IPS-15b (cell line): Measurements from ENCODE around the gene CENPM.
A peak's percentile ranks its signal among the peaks of the same experiment; 100 is the strongest.

ENCODE experiments used
- H3K27me3 ChIP-seq: one replicate; pipeline ENCODE4 v1.6.1; 2013; ENCODE audit warnings: low read length; ENCODE audit not compliant: control insufficient read depth, insufficient read depth
- H3K36me3 ChIP-seq: one replicate; pipeline ENCODE4 v1.6.1; 2013; ENCODE audit warnings: low read length; ENCODE audit not compliant: control insufficient read depth, insufficient read depth
- H3K4me1 ChIP-seq: one replicate; pipeline ENCODE4 v1.6.1; 2013; ENCODE audit warnings: mild to moderate bottlenecking, low read length; ENCODE audit not compliant: control insufficient read depth, insufficient read depth
- H3K4me3 ChIP-seq: one replicate; pipeline ENCODE4 v1.5.1; 2013; ENCODE audit warnings: low read depth, low read length
- H3K9ac ChIP-seq: one replicate; pipeline ENCODE4 v1.6.1; 2013; ENCODE audit warnings: low read depth, mild to moderate bottlenecking, low read length
- H3K9me3 ChIP-seq: one replicate; pipeline ENCODE4 v1.6.1; 2013; ENCODE audit warnings: mild to moderate bottlenecking, low read length; ENCODE audit not compliant: control insufficient read depth, insufficient read depth

CENPM gene

DNA sequence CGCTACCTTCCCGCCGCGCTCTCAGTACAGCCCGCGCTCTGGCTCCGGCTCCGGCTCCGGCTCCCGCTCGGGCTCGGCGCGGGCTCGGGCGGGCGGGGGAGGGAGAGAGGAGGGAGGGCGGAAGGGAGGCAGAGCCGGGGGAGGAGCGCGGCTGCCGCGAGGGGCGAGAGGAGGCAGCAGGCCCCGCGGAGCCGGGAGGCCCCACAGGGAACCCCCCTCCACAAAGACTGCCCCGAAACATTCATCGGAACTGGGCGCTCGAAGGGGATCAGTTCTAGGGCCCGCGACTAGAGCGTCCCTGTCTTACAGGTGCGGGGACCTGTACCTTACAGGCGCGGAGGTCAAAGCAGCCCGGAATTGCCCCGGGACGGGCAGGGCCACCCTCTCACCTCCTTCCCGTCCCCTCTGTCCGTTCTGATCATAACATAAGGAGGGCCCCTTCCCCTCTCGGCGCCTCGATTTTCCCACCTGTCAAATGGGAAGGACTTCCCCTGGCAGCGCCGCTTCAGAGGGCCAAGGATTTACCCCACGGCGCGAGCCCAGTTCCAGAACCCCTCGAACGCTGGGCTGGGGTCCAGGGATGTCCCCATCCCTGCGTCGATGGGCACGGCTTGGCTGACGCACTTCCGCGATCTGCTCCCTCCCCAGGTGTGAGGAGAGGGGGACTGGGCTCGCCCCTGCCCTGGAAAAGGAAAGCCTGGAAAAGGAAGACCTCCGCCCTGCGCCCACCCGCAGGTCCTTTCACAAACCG lies 31.7 kb downstream of the CENPM start, which contains the start of gene SHISA8:
Gene SHISA8, minus strand, starts transcription at position 40 of the 751 bp plus-strand sequence. CDS start 407 bp downstream, outside the sequence.
- peaks cover 87% of the 10 kb centered on the region for H3K27me3 ChIP-seq
- no peaks in the 10 kb centered on the region for H3K4me1 ChIP-seq
- H3K36me3 ChIP-seq: no peaks in the 10 kb centered on the region
- peak within 1 kb of the TSS; percentile 37 for H3K9ac ChIP-seq
- peak within 1 kb of the TSS; percentile 61 for H3K4me3 ChIP-seq
- H3K9me3 ChIP-seq: no peaks in the 10 kb centered on the region

DNA sequence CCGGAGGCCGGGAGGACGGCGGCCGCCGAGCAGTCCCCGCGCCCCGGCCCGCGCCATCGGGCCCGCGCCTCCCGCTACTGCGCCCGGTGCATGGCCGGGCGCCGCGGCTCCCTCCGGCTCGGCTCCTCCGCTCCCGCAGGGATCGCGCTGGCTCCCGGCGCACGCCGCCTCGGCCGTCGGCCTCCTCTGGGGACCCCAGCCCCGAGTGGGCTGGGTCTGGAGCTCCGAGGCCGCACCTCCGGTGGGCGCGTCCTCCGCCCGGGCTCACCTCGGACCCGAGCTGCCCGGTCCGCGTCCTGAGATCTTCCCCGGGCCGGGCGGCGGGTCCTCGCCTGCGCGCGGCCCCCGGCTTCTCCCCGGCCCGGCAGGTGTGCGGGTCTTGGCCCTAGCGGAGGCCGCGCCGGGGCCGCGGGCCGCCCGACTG lies 32.3 kb downstream of the CENPM start:
- Histone ChIP-seq H3K4me3 (peak overlapping the region; percentile 30), H3K9me3 (no peaks in the 10 kb centered on the region), H3K9ac (no peak overlapping the region), H3K4me1 (no peaks in the 10 kb centered on the region), H3K36me3 (no peaks in the 10 kb centered on the region), H3K27me3 (peaks cover 88% of the 10 kb centered on the region)

DNA sequence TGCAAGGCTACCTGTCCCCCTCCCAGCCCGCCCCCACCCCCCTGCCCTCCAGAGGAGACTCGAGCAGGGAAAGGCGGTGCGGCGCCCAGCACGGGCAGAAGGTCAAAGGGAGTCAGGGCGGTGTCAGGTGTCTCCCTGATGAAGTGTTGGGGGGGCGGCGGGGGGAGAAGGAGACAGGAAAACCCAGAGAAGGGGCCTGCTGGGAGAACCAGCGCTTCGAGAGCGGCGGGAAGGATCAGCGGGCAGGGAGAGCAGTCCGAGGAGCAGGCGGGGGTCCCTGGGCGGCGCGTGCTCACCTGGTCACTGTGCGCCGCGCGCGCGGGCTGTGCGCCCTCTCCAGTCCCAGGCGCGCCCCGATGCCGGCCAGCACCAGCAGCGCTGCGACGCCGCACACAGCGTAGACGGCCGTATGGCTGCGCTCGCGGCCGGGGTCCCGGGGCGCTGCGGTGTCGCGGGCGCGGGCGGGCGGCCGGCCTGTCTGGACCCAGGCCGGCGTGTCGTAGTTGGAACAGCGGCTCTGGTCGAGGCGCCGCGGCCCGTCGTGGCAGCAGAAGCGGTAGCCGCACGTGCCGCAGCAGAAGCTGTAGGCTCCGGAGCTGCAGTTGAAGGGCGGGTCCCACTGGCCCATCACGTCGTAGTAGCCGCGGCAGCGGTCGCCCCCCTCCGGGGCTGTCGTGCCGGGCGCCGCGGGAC lies 33.0 kb downstream of the CENPM start:
- no peak overlapping the region for H3K9ac ChIP-seq
- no peaks in the 10 kb centered on the region for H3K36me3 ChIP-seq
- H3K27me3 ChIP-seq: peaks cover 88% of the 10 kb centered on the region
- H3K4me1 ChIP-seq: no peaks in the 10 kb centered on the region
- H3K4me3 ChIP-seq: peak overlapping the region; percentile 37
- no peaks in the 10 kb centered on the region for H3K9me3 ChIP-seq

DNA sequence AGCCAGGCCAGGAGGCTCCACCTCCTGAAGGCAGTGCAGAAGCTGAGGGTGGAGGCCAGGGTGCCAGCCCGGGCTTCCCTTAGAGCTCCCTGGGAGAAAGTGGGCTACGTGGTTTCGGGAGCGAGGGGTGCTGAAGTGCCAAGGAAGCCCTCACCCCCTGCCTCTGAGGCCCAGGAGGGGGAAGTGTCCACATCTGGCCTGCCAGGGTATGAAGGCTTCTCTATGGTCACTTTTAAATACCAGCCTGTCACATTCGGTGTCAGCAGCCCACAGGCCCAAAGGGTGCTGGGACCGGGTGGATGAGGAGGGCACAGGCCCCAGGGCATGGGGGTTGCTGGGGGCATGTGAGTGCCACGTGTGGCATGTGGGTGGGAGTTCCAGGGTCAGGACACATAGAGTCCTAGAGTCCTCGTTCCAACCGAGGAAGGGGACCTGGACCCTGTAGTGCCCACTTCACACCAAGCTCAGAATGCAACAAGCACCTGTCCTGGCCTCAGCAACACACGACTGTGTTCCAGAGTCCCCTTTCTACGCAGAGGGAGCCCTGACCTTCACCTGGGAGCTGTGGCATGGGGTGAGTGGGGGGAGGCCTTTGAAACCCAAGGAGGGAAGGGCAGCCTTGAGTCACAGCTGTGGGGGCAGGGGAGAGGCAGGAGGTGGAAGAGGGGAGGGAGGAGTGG lies 33.8 kb downstream of the CENPM start:
- no peaks in the 10 kb centered on the region for H3K4me1 ChIP-seq

DNA sequence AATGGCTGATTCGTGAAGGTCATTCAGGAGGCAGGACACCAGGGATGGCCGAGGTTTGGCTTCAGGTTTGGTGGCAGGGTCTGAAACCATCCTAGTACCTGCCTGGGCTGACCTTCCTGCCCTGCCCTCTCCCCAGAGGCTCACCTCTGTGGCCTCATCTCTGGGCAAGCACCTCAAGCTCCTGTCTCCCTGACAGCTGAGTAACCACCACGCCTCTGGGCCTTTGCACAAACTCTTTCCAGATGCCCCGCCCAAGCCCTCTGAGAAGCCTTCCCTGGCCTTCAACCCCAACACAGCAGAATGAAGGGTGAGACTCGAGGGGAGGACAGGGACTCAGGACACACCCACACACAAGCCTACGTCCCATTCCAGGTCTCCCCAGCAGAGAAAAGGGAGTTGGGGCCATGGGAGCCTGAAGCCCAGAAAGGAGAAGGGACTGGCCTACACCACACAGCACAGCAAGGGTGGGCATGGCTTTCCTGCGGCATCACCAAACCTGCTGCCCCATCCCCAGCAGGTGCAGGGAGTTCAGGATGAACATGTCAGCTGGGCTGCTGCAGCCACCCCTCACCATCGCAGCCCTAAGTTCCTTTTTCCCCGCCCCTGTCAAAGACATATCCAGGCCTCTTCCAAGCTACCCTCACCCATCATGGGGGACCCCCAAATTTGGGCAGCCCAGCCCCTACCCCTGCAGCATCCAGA lies 34.5 kb downstream of the CENPM start:
- H3K4me3 ChIP-seq: peak overlapping the region; percentile 4
- no peaks in the 10 kb centered on the region for H3K9me3 ChIP-seq
- no peaks in the 10 kb centered on the region for H3K36me3 ChIP-seq
- H3K4me1 ChIP-seq: no peaks in the 10 kb centered on the region
- no peak overlapping the region for H3K9ac ChIP-seq
- H3K27me3 ChIP-seq: peaks cover 85% of the 10 kb centered on the region

More for the DNA sequence above, 33.8 kb downstream of the CENPM start:
- Histone ChIP-seq H3K27me3 (peaks cover 87% of the 10 kb centered on the region), H3K9me3 (no peaks in the 10 kb centered on the region), H3K36me3 (no peaks in the 10 kb centered on the region), H3K9ac (no peak overlapping the region), H3K4me3 (peak overlapping the region; percentile 43)

DNA sequence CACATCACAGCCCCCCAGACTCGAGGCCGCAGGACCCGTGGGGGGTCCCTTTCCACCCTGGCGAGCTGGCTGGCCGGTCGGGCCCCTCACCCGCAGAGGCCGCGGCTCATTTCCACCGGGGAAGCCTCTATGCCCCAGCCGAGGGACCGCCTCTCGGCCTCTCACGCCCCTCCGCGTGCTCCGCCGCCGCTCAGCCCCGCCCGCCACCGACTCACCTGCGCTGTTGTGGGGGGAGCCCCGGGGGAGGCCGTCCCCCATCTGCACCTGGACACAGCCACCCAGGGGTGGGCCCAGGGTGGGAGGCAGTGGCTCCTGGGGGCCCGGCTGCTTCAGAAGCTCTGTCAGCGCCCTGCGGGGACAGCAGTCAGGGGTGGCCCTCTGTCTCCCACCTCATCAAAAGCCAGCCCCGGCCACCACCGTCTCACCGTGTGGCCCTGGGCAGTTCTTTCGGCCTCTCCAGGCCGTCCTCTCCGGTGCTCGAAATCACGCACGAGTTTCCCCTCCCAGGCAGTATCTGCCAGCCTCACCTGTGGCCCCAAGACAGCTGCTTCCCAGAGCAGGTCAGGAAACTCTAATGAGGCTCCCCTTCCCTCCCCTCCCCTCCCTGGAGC lies 35.8 kb downstream of the CENPM start:
- peaks cover 72% of the 10 kb centered on the region for H3K27me3 ChIP-seq
- H3K9ac ChIP-seq: no peak overlapping the region
- H3K4me1 ChIP-seq: no peaks in the 10 kb centered on the region
- peaks cover 3% of the 10 kb centered on the region for H3K36me3 ChIP-seq
- H3K9me3 ChIP-seq: no peaks in the 10 kb centered on the region
- no peak overlapping the region for H3K4me3 ChIP-seq

- Histone ChIP-seq H3K4me3 (peak overlapping the region; percentile 13), H3K9ac (no peak overlapping the region), H3K27me3 (peaks cover 64% of the 10 kb centered on the region), H3K36me3 (peaks cover 6% of the 10 kb centered on the region), H3K9me3 (no peaks in the 10 kb centered on the region), H3K4me1 (no peaks in the 10 kb centered on the region)
These were observed 36.6 kb downstream of the CENPM start for GRCh38 chr22:41910050-41911000.

GRCh38 chr22:41909310-41910049 lies 37.5 kb downstream of the CENPM start:
- Histone ChIP-seq H3K9ac (no peak overlapping the region), H3K27me3 (peaks cover 57% of the 10 kb centered on the region), H3K4me3 (peak overlapping the region; percentile 13), H3K9me3 (no peaks in the 10 kb centered on the region), H3K4me1 (no peaks in the 10 kb centered on the region), H3K36me3 (peaks cover 14% of the 10 kb centered on the region)

GRCh38 chr22:41908411-41909309 lies 38.3 kb downstream of the CENPM start:
- Histone ChIP-seq H3K9me3 (no peaks in the 10 kb centered on the region), H3K36me3 (peaks cover 22% of the 10 kb centered on the region), H3K4me3 (peak overlapping the region; percentile 13), H3K9ac (no peak overlapping the region), H3K27me3 (peaks cover 54% of the 10 kb centered on the region), H3K4me1 (no peaks in the 10 kb centered on the region)
